ENCODE results near the gene TMPRSS3.

GRCh38 chr21:42411197-42411869 lies 15.5 kb upstream of the TMPRSS3 start:
- TF ChIP-seq CTCF (IDR thresholded peaks at IDR 0.05) (no peak), POLR2A (IDR thresholded peaks at IDR 0.05) (no peak)

Data from thyroid gland (tissue), 4 donors.